Measurements from ENCODE around the gene DDHD1. TPM values are rescaled to one million over a fixed set of nuclear protein-coding genes. Genes with fewer than 3 reads are reported as not detected.

The DDHD1 gene
- total RNA-seq, 1 donor from 2014 or later: 6.7 TPM

DNA sequence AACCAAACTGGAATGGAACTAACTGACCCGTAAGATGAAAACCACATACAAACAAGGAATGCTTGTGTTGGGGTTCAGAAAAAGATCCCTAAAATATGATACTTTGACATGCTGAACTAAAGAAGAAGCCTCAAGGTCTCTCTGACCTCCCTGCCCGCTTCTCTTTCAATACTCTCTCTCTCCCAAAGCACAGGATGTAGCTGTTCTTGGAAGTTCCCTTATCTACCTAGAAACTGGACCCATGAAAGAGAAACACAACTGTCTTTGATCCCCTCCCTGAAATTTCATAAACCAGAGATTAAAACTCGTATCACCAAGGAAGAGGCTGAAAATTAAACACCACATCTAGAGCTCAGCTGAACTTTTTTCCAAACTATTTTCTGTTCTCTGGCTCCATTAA is 125.6 kb downstream of the DDHD1 start:
- Histone ChIP-seq H3K27me3 (ENCODE audit: low read depth) (no peaks in the 10 kb centered on the region), H3K9me3 (replicated peaks) (no peaks in the 10 kb centered on the region), H3K36me3 (no peaks in the 10 kb centered on the region), H3K4me3 (no peak overlapping the region), H3K4me1 (peaks cover 14% of the 10 kb centered on the region), H3K27ac (replicated peaks) (no peak overlapping the region)
- intact Hi-C loops (cut with micrococcal nuclease): no loop called here
- no peak for DNase-seq
- TF ChIP-seq, protein P1, sequence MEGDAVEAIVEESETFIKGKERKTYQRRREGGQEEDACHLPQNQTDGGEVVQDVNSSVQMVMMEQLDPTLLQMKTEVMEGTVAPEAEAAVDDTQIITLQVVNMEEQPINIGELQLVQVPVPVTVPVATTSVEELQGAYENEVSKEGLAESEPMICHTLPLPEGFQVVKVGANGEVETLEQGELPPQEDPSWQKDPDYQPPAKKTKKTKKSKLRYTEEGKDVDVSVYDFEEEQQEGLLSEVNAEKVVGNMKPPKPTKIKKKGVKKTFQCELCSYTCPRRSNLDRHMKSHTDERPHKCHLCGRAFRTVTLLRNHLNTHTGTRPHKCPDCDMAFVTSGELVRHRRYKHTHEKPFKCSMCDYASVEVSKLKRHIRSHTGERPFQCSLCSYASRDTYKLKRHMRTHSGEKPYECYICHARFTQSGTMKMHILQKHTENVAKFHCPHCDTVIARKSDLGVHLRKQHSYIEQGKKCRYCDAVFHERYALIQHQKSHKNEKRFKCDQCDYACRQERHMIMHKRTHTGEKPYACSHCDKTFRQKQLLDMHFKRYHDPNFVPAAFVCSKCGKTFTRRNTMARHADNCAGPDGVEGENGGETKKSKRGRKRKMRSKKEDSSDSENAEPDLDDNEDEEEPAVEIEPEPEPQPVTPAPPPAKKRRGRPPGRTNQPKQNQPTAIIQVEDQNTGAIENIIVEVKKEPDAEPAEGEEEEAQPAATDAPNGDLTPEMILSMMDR (IDR thresholded peaks at IDR 0.05; ENCODE audit: borderline replicate concordance): no peak

DNA sequence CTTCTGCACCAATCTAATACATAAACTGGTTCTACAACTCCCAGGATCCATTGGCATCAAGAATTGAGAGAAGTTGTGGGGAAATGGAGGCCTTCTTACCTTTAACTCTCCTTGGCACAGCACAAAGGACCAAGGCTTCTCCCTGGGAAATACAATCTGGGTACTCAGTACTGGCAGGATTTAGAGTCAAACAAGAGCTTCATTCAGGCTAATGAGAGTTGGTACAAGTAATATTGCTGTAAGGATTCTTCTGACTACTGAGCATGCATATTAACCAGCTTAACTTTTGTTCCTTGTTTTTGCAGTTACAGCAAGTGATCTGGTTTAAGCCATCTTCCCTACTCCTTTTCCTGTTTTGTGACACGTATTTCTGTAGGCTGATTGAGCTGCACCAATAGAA is 126.1 kb downstream of the DDHD1 start:
- intact Hi-C loops (cut with micrococcal nuclease): no loop called here
- Histone ChIP-seq H3K36me3 (no peaks in the 10 kb centered on the region), H3K9me3 (replicated peaks) (no peaks in the 10 kb centered on the region), H3K4me1 (peaks cover 9% of the 10 kb centered on the region), H3K27ac (replicated peaks) (no peak overlapping the region), H3K27me3 (ENCODE audit: low read depth) (no peaks in the 10 kb centered on the region), H3K4me3 (no peak overlapping the region)
- TF ChIP-seq, protein P1 (IDR thresholded peaks at IDR 0.05; ENCODE audit: borderline replicate concordance): no peak
- DNase-seq: no peak

DNA sequence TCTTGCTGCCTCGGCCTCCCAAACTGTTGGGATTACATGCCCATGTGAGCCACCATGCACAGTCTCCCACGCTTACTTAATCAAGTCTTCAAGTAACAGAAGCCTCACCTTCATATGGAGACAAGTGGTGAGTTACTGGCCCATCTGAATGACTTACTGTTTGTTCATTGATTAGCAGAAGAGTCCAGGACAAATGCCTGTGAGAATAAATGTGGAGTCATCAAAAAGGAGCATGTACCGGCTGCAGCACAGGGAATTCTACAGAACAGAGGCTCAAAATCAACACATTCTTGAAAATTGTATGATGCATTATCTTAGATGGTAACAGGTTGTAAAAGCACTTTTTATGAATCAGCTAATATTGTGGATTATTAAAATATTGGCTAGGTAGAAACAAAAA is 129.8 kb downstream of the DDHD1 start:
- H3K9me3 ChIP-seq (replicated peaks): no peaks in the 10 kb centered on the region
- no peaks in the 10 kb centered on the region for H3K4me1 ChIP-seq
- TF ChIP-seq, protein P1 (IDR thresholded peaks at IDR 0.05; ENCODE audit: borderline replicate concordance): no peak
- no peak overlapping the region for H3K27ac ChIP-seq (replicated peaks)
- no peak for DNase-seq
- no peaks in the 10 kb centered on the region for H3K36me3 ChIP-seq
- H3K4me3 ChIP-seq: no peak overlapping the region
- H3K27me3 ChIP-seq (ENCODE audit: low read depth): no peaks in the 10 kb centered on the region
- intact Hi-C loops (cut with micrococcal nuclease): no loop called here

DNA sequence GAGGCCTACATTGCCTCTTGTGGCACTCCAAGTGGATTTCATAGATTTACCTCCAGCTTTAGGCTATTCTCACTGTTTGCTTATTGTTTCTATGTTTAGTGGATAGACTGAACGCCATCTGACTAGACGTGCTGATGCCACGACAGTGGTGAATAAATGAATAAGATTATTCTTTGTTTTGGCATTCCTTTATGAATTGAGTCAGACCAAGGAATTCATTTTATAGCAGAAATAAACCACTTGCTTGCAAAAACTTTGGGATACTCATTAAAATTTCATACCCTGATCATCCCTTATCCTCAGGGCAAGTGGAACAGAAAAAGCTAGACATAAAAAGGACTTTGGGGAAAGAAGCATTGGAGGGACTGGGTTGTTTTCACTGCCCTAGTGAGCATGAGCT is 130.5 kb downstream of the DDHD1 start:
- TF ChIP-seq, protein P1 (IDR thresholded peaks at IDR 0.05; ENCODE audit: borderline replicate concordance): no peak
- Histone ChIP-seq H3K27me3 (ENCODE audit: low read depth) (no peaks in the 10 kb centered on the region), H3K27ac (replicated peaks) (no peak overlapping the region), H3K4me1 (no peaks in the 10 kb centered on the region), H3K36me3 (no peaks in the 10 kb centered on the region), H3K4me3 (no peak overlapping the region), H3K9me3 (replicated peaks) (no peaks in the 10 kb centered on the region)
- no peak for DNase-seq
- intact Hi-C loops (cut with micrococcal nuclease): no loop called here

DNA sequence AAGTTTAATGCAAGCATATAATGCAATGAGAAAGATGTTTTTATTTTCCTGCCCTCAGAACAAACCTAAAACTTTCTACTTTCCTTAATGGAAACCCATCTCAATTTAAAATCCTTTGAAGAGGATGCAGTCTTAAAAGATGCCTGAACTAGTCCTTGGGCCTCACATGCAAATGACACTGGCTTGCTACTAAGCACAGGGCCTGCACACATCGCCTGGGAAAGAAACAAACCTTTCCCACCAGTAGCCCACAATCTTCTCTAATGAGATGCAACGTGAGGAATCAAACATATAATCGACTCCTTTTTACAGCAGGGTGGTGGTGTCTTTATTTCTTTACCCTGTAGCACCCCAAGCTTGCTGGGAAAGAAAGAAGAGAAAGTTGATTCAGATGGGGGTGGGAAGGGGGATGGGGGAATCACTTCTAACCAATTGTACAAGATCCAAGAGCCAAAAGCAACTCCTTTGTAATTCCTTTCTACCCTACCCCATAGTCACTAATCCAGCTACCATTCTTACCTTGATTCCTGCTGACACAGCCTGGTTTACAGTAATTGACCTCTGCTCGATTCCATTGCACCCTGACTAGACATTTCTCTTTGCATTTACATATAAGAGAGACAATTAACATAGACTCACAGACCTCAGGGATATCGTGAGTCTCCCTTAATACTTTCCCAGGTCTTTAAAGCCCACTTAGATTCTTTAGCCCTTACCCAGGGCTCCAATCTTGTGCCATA is 132.8 kb downstream of the DDHD1 start:
- H3K4me3 ChIP-seq: no peak overlapping the region
- no peaks in the 10 kb centered on the region for H3K27me3 ChIP-seq (ENCODE audit: low read depth)
- intact Hi-C loops (cut with micrococcal nuclease): no loop called here
- no peaks in the 10 kb centered on the region for H3K36me3 ChIP-seq
- H3K27ac ChIP-seq (replicated peaks): no peak overlapping the region
- no peak for DNase-seq
- TF ChIP-seq, protein P1 (IDR thresholded peaks at IDR 0.05; ENCODE audit: borderline replicate concordance): no peak
- H3K9me3 ChIP-seq (replicated peaks): no peaks in the 10 kb centered on the region
- peaks cover 8% of the 10 kb centered on the region for H3K4me1 ChIP-seq

Data from left ventricle myocardium inferior (tissue), 1 donor.